Measurements from ENCODE around the gene CALML3. TPM values are rescaled to one million over a fixed set of nuclear protein-coding genes. Genes with fewer than 3 reads are reported as not detected.

The CALML3 gene
- total and polyA plus RNA-seq, 4 donors, result 0.02 to 0.11 (median 0.04) TPM; not detected in 1

GRCh38 chr10:5525561-5526341 is 990 bp downstream of the CALML3 start:
- H3K9ac ChIP-seq (ENCODE audit: insufficient read depth in 1 of 2, low read length in 2 of 2), result no peak overlapping the region
- H3K9me3 ChIP-seq (ENCODE audit: control insufficient read depth in 4 of 4, insufficient read depth in 3 of 4, low read length in 3 of 4), result no peaks in the 10 kb centered on the region
- DNase-seq, result peak in 1 of 3 donors; percentile 9
- 86 to 93% methylated on average over 34 of the region's 34 CpGs for WGBS, 2 donors
- H3K27ac ChIP-seq (ENCODE audit: low read depth in 1 of 2, low read length in 1 of 2), result no peak overlapping the region
- H3K36me3 ChIP-seq (ENCODE audit: control insufficient read depth in 4 of 4, insufficient read depth in 4 of 4, low read length in 4 of 4), result no peaks in the 10 kb centered on the region
- peaks cover 0 to 10% (median 0%) of the 10 kb centered on the region in 5 donors for H3K4me1 ChIP-seq (ENCODE audit: control insufficient read depth in 5 of 5, insufficient read depth in 5 of 5, low read length in 5 of 5)
- H3K27me3 ChIP-seq (ENCODE audit: control insufficient read depth in 3 of 3, insufficient read depth in 3 of 3, low read length in 2 of 3), result no peaks in the 10 kb centered on the region
- H3K4me3 ChIP-seq, result no peak overlapping the region
- no peak for ATAC-seq (ENCODE audit: insufficient read depth, low FRiP score)
- no peak for TF ChIP-seq CTCF (IDR thresholded peaks at IDR 0.05; ENCODE audit: control extremely low read depth, extremely low read depth)

- H3K4me3 ChIP-seq, result no peak overlapping the region
These were observed 2.0 kb downstream of the CALML3 start for GRCh38 chr10:5526691-5527331.

GRCh38 chr10:5527332-5528200 is 2.8 kb downstream of the CALML3 start:
- no peak overlapping the region for H3K9ac ChIP-seq (ENCODE audit: insufficient read depth in 1 of 2, low read length in 2 of 2)
- ATAC-seq (ENCODE audit: insufficient read depth, low FRiP score) (no peak), DNase-seq (peak in 2 of 3 donors; percentile 48 to 55)
- H3K4me1 ChIP-seq (ENCODE audit: control insufficient read depth in 5 of 5, insufficient read depth in 5 of 5, low read length in 5 of 5), result peaks cover 0 to 10% (median 0%) of the 10 kb centered on the region in 5 donors
- H3K27me3 ChIP-seq (ENCODE audit: control insufficient read depth in 3 of 3, insufficient read depth in 3 of 3, low read length in 2 of 3), result no peaks in the 10 kb centered on the region
- WGBS, 2 donors, result 77 to 91% methylated on average over 10 of the region's 10 CpGs
- H3K36me3 ChIP-seq (ENCODE audit: control insufficient read depth in 4 of 4, insufficient read depth in 4 of 4, low read length in 4 of 4), result no peaks in the 10 kb centered on the region
- H3K4me3 ChIP-seq, result no peak overlapping the region
- H3K27ac ChIP-seq (ENCODE audit: low read depth in 1 of 2, low read length in 1 of 2), result no peak overlapping the region
- TF ChIP-seq CTCF (IDR thresholded peaks at IDR 0.05; ENCODE audit: control extremely low read depth, extremely low read depth), result no peak
- H3K9me3 ChIP-seq (ENCODE audit: control insufficient read depth in 4 of 4, insufficient read depth in 3 of 4, low read length in 3 of 4), result no peaks in the 10 kb centered on the region

More at GRCh38 chr10:5526691-5527331, 2.0 kb downstream of the CALML3 start:
- Histone ChIP-seq H3K9ac (ENCODE audit: insufficient read depth in 1 of 2, low read length in 2 of 2) (no peak overlapping the region), H3K4me1 (ENCODE audit: control insufficient read depth in 5 of 5, insufficient read depth in 5 of 5, low read length in 5 of 5) (peaks cover 0 to 10% (median 0%) of the 10 kb centered on the region in 5 donors), H3K27ac (ENCODE audit: low read depth in 1 of 2, low read length in 1 of 2) (no peak overlapping the region), H3K27me3 (ENCODE audit: control insufficient read depth in 3 of 3, insufficient read depth in 3 of 3, low read length in 2 of 3) (no peaks in the 10 kb centered on the region), H3K36me3 (ENCODE audit: control insufficient read depth in 4 of 4, insufficient read depth in 4 of 4, low read length in 4 of 4) (no peaks in the 10 kb centered on the region), H3K9me3 (ENCODE audit: control insufficient read depth in 4 of 4, insufficient read depth in 3 of 4, low read length in 3 of 4) (no peaks in the 10 kb centered on the region)
- TF ChIP-seq CTCF (IDR thresholded peaks at IDR 0.05; ENCODE audit: control extremely low read depth, extremely low read depth), result no peak
- ATAC-seq (ENCODE audit: insufficient read depth, low FRiP score), result no peak
- peak in 1 of 3 donors; percentile 1 for DNase-seq
- WGBS, 2 donors, result 88% methylated on average over 8 of the region's 8 CpGs

All from lung (tissue), 12 donors.